NCI-H1105 (cell line): Measurements from ENCODE around the gene PABPC3.
A peak's percentile ranks its signal among the peaks of the same experiment; 100 is the strongest.

Experiments
- DNase-seq: peaks from one replicate; lab custom pipeline; 2025; lab: John Stamatoyannopoulos, UW

Gene PABPC3

DNA sequence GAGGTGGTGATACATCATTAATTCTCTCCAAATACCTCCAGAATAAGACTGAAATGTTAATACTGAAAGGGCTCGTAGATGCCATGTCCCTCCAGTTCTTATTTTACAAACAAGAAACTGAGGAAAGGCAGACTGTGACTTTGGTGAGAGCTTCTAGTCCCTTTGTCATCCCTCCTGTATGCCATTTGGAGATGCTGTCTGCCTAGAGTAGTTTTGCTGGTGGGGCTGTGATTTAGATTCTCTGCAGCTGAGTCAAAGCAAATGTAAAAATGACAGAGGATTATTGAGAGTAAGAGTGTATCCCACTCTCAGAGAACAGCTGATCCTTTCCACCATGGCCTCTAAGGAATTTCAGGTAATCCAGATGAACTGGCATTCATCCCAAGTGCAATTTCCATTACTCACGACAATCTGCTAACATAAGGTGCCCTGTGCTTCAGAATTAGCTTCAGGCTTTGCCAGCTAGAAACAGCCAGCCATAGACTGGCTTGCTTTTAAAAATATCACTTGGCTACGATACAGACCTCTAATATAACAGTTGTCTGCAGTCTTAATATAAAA, 16.8 kb downstream of the PABPC3 start:
- DNase-seq = no peak

- peak; percentile 33 for DNase-seq
These were observed 18.3 kb downstream of the PABPC3 start for GRCh38 chr13:25114220-25114619.

GRCh38 chr13:25116044-25116443, 20.1 kb downstream of the PABPC3 start:
- DNase-seq = no peak

DNA sequence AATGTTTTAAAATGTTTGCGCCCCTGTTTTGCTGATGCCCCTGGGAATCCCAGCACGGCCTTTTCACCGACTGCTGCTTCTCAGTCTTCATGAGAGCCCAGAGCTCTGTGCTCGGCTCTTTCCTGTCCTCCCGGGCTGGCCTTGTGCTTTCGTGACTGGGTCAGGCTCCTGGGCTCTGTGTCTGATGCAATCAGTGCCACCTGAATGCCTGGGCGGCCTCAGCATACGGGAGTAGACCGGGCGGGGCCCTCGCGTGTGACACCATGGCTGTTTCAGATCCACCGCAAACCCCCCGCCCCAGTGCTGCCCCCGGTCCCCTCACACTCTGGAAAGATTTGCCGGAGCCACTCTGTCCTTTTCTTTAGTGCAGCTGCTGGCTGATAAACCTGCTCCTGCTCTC, 21.4 kb downstream of the PABPC3 start:
- no peak for DNase-seq

DNA sequence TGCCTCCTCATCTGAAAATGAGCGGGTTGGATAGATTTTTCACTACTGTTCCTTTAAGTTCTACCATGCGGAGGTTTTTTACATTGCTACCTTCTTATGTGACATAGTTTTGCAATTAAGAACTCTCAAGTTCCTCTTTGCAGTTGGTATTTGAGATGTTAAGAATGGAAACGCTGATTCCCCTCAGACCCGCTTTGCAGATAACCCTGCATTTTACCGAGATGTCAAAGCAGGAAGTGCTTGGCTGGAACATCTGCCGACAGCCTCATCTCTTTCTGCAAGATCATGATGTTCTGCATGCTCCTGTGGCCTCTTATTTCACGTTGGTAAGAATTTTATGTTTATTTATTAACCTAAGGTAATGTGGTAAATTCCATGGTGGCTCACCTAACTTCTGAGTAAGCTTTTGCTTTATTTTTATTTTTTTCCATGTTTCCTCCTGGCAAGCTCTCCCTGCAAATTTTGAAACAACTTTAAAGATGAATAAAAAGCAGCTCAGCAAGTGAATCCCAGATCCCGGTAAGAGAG, 22.5 kb downstream of the PABPC3 start:
- DNase-seq = no peak

DNA sequence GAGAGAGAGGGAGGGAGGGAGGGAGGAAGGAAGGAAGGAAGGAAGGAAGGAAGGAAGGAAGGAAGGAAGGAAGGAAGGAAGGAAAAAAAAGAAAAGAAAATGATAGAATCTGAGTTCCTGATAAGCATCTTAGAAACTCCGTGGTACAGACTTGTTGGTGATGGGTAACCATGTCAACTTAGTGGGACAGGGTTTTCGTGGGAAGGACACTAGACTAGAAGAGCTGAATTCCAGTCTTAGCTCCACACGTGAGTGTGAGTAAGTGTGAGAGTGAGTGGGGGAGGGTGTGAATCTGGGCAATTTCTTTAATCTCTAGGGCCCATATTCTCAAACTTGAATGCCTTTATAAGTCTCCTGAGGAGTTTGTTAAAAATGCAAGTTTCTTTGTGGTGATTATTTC, 35.0 kb downstream of the PABPC3 start:
- no peak for DNase-seq

- no peak for DNase-seq
These were observed 36.0 kb downstream of the PABPC3 start for GRCh38 chr13:25131881-25132420.

DNA sequence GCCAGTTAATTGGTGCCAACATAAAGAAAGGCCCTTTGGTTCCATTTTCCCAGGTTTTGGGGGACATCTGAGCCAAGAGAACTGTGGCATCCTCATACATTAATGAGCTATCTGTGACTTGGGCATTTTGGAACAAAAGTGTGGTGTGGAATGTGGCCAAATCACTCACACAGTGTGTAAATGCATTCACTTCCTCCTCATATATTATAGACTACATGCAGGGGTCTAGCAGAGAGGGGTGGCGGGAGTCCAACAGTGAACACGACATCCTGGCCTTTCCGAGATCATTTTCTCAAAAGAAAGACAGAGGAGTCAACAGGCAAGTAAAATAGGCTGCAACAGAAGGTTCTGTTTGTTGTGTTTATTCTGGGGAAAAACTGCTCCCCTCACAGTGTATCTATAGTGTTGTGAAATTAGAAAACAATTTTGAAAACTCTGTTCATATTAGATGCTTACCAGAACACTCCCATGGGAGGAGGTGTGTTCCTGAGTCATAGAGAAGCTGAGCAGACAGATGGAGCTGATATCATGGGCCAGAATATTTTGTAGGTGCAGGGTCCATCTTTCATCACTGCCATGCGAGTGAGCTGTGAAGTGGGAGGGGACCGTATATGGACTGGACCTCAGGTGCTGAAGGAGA, 36.9 kb downstream of the PABPC3 start:
- no peak for DNase-seq

DNA sequence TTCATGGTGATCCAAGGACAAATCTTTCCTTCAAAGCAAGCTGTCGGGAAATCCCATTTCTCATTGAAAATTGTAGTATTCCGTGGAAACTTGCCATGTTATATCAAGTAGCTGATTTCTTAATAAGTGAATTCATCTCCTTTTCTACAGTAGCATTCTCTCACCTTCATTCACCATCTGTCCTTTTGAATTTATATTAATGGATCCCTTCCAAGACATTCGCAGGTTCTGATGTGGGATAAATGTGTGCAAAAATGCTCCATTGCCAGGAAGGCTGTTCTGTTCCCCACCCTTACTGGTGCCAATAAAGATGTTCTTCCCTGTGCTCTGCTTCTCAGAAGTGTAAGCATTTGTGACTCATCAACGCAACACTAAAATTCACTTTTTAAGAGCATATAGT, 40.0 kb downstream of the PABPC3 start:
- no peak for DNase-seq

DNA sequence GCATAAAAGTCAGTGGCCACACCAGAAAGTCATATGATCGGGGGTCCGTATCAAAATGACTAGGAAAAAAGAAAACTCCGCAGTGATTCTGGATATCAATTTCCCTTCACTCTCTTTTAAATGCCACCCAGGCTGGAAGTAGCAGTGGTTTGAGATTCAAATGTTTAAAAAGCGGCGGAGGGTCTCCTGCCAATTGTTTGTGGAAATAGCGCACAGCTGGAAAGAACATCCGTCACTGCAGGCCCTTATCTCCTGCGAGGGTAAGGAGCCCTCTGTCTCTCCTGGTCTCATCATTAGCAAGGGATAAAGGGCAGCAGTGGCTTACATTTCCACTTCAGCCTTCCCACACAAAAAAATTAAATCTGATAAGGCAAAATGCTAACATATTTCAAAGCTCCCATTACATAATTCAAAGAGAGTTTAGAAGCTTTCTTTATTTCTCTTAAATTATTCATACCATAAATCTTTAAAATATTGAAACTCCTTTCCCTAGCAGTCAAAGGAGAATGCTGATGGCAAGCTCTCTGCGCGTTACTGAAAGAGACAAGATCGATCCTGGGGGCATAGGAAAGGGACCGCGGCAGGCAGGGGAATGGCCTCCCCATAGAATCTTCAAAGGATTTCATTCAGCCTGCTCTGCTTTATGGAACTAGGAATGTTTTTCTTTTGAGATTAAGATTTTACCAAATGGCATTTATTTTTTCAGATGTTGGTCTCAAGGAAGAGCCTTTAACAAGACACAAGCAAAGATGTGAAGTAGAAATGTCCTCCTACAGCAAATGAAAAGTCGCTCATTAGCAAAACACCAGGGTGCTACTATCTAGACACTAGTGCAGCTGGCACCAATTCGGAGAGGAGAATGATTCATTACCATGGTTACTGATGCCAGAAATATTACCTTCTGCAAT, 41.2 kb downstream of the PABPC3 start:
- DNase-seq = no peak

DNA sequence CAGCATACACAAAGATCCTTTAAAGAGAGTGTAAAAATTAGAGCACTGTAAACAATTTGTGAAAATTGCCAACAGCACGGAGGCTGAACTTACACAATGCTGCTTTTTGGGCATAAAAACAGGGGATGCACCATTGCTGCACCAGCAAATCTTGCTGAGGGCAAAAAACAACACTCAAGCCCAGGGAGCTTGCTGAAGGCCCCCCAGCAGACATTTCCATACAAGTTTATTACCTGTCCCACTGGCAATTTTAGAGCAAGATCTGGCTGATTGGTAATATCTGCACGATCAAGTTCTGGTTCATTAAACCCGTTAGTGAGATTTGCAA, 41.8 kb downstream of the PABPC3 start:
- DNase-seq = no peak

- DNase-seq = no peak
These were observed 45.1 kb downstream of the PABPC3 start for GRCh38 chr13:25141042-25141441.

GRCh38 chr13:25143706-25144105, 47.8 kb downstream of the PABPC3 start:
- DNase-seq = no peak

GRCh38 chr13:25147638-25148401, 51.9 kb downstream of the PABPC3 start:
- no peak for DNase-seq

GRCh38 chr13:25148402-25148771, 52.5 kb downstream of the PABPC3 start:
- DNase-seq = no peak
